HK-2 (cell line): ENCODE measurements around the gene ARHGAP40.

Experiments
- DNase-seq: peaks from one replicate; pipeline ENCODE4 v3.0.0-alpha.2; 2018; ENCODE audit not compliant: unreplicated experiment

ARHGAP40 gene

GRCh38 chr20:38617011-38617829 is 15.6 kb downstream of the ARHGAP40 start:
- DNase-seq, result peak; percentile 94

GRCh38 chr20:38617830-38618196 is 16.2 kb downstream of the ARHGAP40 start:
- DNase-seq, result no peak

DNA sequence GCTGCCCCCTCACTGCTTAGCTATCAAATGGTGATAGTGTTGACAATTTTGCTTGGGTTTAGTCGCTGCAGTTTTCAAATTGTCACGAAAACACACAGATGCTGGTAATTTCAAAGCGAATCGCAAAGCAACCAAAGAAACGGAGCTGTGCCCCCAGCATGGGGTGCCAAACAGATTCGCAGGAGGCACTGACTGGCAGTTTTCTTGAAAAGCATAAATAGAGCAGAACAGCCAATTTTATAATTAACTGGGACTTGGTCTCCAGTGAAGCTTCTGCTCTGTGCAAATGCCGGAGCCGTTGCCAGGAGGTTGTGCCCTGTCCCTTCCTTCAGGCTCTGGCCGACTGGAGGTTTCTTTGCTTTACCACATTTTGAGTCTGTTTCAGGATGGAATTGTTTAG is 18.8 kb downstream of the ARHGAP40 start:
- no peak for DNase-seq

DNA sequence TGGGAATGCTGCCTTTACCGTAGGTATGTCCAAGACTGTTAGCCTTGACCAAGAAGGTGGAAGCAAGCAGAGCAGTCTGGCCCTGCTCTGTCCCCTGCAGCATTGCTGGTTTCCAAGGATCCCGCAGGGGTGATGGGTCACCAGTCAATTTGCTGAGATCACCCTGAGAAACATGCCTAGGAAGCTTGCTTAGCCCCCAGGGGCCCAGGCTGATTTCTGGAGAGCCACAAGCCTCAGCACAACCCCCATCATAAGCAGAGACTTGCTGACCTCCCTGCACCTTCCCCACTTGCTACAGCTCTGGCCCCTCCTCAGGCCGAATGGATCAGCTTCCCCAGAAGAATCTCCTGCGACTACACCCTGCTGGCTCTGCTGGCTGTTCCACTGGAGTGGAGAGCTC is 21.5 kb downstream of the ARHGAP40 start:
- no peak for DNase-seq

GRCh38 chr20:38624084-38624483 is 22.5 kb downstream of the ARHGAP40 start:
- DNase-seq, result no peak

GRCh38 chr20:38625896-38626295 is 24.3 kb downstream of the ARHGAP40 start:
- DNase-seq, result no peak

DNA sequence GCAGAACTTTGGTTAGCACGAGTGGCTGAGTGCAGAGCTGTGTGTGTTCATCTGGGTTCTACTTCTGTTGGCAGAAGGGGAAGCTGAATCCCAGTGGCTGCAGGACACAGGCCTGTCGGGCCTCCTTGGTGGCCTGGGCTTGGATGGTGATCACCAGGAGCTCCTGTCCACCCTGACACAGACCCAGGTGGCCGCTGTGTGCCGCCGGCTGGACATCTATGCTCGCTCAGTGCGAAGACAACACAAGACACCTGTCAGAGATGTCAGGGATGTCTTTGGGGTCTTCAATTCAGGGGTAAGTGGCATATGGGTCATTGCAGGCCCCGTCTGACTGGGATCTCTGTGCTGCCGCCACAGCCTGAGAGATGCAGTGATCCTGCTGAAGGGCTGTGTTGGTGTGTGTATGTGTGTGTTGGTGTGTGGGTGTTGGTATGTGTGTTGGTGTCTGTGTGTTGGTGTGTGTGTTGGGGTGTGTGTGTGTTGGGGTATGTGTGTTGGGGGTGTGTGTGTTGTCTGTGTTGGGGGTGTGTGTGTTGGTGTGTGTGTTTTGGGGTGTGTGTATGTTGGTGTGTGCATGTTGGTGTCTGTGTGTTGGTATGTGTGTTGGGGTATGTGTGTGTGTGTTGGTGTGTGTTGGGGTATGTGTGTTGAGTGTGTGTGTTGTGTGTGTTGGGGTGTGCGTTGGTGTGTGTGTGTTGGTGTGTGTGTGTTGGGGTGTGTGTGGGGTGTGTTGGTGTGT is 25.5 kb downstream of the ARHGAP40 start:
- no peak for DNase-seq

- DNase-seq, result no peak
Measured at GRCh38 chr20:38628580-38629470, 27.2 kb downstream of the ARHGAP40 start.

DNA sequence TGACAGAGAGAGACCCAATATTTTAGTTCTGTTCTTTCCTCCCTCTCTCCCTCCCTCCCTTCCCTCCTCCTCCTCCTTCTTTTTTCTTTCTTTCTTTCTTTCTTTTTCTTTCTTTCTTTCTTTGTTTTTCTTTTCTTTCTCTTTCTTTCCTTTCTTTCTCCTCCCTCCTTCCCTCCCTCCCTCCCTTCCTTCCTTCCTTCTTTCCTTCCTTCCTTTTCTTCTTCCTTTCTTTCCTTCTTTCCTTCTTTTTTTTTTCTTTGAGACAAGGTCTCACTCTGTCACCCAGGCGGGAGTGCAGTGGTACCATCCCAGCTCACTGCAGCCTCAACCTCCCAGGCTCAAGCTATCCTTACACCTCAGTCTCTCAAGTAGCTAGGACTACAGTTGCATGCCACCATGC is 28.4 kb downstream of the ARHGAP40 start:
- no peak for DNase-seq

- DNase-seq, result no peak
Measured at GRCh38 chr20:38630727-38631126, 29.1 kb downstream of the ARHGAP40 start.

GRCh38 chr20:38631155-38632022 is 29.8 kb downstream of the ARHGAP40 start:
- no peak for DNase-seq

GRCh38 chr20:38633577-38634093 is 32.0 kb downstream of the ARHGAP40 start:
- DNase-seq, result peak; percentile 72

- DNase-seq, result no peak
Measured at GRCh38 chr20:38635721-38636288, 34.2 kb downstream of the ARHGAP40 start.

DNA sequence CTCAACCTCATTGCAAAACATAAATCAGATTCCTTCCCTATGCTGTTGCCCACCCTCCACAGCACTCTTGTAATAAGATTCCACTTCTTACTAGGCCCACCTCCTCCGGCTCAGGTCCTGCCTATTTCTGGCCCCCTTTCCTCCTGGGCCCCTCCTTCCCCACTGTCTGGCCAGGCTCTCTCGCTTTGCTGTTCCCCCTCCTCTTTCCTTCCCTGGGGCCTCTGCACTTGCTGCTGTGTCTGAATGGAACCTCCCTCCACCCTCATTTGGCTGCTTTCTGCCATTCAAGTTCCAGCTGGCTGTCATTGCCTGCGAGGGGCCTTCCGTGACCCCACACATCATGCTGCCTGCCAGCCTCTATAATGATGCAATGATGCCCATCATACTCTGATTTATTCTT is 38.9 kb downstream of the ARHGAP40 start:
- no peak for DNase-seq

DNA sequence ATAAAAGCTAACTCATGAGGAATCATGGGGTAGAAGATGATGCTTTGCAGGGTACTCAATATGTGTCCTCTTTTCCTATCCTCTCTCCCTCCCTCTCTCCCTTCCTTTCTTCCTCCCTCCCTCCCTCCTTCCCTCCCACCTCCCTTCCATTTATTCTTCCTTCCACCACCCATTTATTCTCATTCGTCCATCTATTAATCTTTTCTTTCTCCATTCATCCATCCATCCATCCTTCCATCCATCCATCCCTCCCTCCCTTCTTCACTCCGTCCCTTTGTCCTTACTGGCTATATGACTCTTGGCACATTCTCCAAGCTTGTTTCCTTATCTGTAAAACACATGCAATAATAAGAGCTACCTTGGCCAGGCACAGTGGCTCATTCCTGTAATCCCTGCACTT is 40.9 kb downstream of the ARHGAP40 start:
- no peak for DNase-seq

- DNase-seq, result no peak
Measured at GRCh38 chr20:38644588-38645260, 43.1 kb downstream of the ARHGAP40 start.

DNA sequence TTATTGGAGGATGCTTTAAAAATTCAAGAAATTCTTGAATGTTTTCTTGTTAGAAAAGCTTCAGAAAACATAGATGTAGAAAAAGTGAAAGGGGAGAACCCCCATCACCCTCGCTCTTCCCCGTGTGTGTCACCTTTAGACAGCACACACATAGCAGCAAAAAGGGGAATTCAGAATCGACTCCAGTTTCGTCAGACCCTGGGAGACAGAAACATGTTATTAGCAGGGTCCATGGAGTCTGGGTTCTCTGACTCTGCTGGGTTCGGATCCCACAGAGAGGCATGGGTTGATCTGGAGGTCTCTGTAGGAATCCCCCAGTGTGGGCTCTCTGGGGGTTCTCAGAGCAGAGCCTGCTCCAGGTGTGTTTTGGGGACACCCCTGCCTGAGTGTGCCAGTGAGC is 43.7 kb downstream of the ARHGAP40 start:
- no peak for DNase-seq

- DNase-seq, result peak; percentile 59
Measured at GRCh38 chr20:38645980-38646858, 44.6 kb downstream of the ARHGAP40 start.

DNA sequence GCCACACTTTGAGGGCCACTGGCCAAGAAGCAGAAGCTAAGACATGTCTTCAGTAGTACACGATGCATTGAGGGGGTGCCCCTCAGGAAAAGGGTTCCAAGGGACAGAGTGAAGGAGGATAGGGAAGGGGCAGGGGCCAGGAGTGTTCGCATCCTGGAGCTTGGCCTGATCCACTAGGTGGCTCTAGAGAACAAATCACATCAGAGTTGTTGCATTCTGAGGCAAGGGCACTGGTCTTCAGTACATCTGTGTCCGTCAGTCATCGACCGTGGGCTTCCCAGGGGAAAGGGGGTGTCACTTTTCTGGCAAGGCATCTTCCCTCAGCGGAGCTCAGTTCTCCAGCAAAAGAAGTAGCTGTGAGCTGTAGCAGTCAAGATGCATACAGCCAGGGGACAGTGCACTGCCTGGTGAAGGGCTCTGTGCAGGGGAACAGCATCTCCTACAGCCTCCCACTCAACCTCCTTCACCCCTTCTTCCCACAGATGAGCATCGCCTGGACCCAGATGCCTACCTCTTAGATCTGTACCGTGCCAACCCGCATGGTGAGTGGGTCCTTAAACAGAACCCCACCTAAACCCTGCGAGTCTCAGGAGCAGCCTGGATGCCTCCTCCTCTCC is 47.8 kb downstream of the ARHGAP40 start:
- DNase-seq, result no peak
